HepG2 (cell line): ENCODE data around the gene CTDSPL2. TPM values are rescaled to one million over a fixed set of nuclear protein-coding genes. Genes with fewer than 3 reads are reported as not detected.
A peak's percentile ranks its signal among the peaks of the same experiment; 100 is the strongest.

Source experiments
- ARHGAP35 ChIP-seq: sonication (generic); formaldehyde crosslinking; IDR thresholded peaks from 2 replicates; pipeline ENCODE4 v1.9.0; 2022; ENCODE audit warnings: mild to moderate bottlenecking, inconsistent platforms, moderate library complexity, missing genetic modification reagents, borderline replicate concordance
- BCL6 ChIP-seq: IDR thresholded peaks from 2 replicates; pipeline ENCODE4 v1.6.1; 2016; ENCODE audit warnings: missing genetic modification reagents, missing compliant biosample characterization
- BORCS8-MEF2B ChIP-seq: sonication (generic); formaldehyde crosslinking; IDR thresholded peaks from 2 replicates; pipeline ENCODE4 v1.8.0; 2022; ENCODE audit warnings: mild to moderate bottlenecking, missing genetic modification reagents
- HDAC1 ChIP-seq: sonication (generic); formaldehyde crosslinking; IDR thresholded peaks from 2 replicates; pipeline ENCODE4 v1.5.1; 2020; ENCODE audit warnings: mild to moderate bottlenecking, missing genetic modification reagents
- HOXA9 ChIP-seq: sonication (generic); formaldehyde crosslinking; IDR thresholded peaks from 2 replicates; pipeline ENCODE4 v1.8.1; 2022; ENCODE audit warnings: missing genetic modification reagents, mild to moderate bottlenecking, moderate library complexity, borderline replicate concordance
- KAT8 ChIP-seq: IDR thresholded peaks from 2 replicates; pipeline ENCODE4 v1.6.1; 2016; ENCODE audit warnings: missing genetic modification reagents, missing compliant biosample characterization
- MIER3 ChIP-seq: IDR thresholded peaks from 2 replicates; pipeline ENCODE4 v1.6.1; 2016; ENCODE audit warnings: missing compliant biosample characterization, borderline replicate concordance
- NCOA1 ChIP-seq: sonication (generic); formaldehyde crosslinking; IDR thresholded peaks from 2 replicates; pipeline ENCODE4 v1.9.0; 2021; ENCODE audit warnings: missing genetic modification reagents
- PPARG ChIP-seq: conservative IDR thresholded peaks from 2 replicates; pipeline ENCODE4 v1.6.1; 2016; ENCODE audit warnings: missing biosample characterization, missing genetic modification reagents
- SALL1 ChIP-seq: sonication (generic); formaldehyde crosslinking; IDR thresholded peaks from 2 replicates; pipeline ENCODE4 v1.8.0; 2022; ENCODE audit warnings: mild to moderate bottlenecking, missing genetic modification reagents
- SPEN ChIP-seq: sonication (generic); formaldehyde crosslinking; IDR thresholded peaks from 2 replicates; pipeline ENCODE4 v1.5.1; 2020; ENCODE audit warnings: low read depth, mild to moderate bottlenecking, missing genetic modification reagents
- SRY ChIP-seq: sonication (generic); formaldehyde crosslinking; IDR thresholded peaks from 2 replicates; pipeline ENCODE4 v1.8.0; 2022; ENCODE audit warnings: mild to moderate bottlenecking, missing genetic modification reagents
- STAT5B ChIP-seq: sonication (generic); formaldehyde crosslinking; IDR thresholded peaks from 2 replicates; pipeline ENCODE4 v1.4.0; 2020; ENCODE audit warnings: missing genetic modification reagents
- THAP7 ChIP-seq: sonication (generic); formaldehyde crosslinking; IDR thresholded peaks from 2 replicates; pipeline ENCODE4 v1.8.1; 2023; ENCODE audit warnings: mild to moderate bottlenecking, missing genetic modification reagents
- ZMYM4 ChIP-seq: sonication (generic); formaldehyde crosslinking; IDR thresholded peaks from 2 replicates; pipeline ENCODE4 v1.8.1; 2023; ENCODE audit warnings: mild to moderate bottlenecking, missing genetic modification reagents
- ZNF264 ChIP-seq: sonication (generic); formaldehyde crosslinking; IDR thresholded peaks from 2 replicates; pipeline ENCODE4 v1.4.0; 2020; ENCODE audit warnings: missing genetic modification reagents
- ZNF276 ChIP-seq: sonication (generic); formaldehyde crosslinking; IDR thresholded peaks from 2 replicates; pipeline ENCODE4 v1.4.0; 2020; ENCODE audit warnings: mild to moderate bottlenecking, low read depth, missing genetic modification reagents
- ZNF30 ChIP-seq: sonication (generic); formaldehyde crosslinking; IDR thresholded peaks from 2 replicates; pipeline ENCODE4 v1.5.0; 2020; ENCODE audit warnings: mild to moderate bottlenecking, missing genetic modification reagents
- ZNF317 ChIP-seq: sonication (generic); formaldehyde crosslinking; IDR thresholded peaks from 2 replicates; pipeline ENCODE4 v1.5.0; 2020; ENCODE audit warnings: mild to moderate bottlenecking, missing genetic modification reagents
- polyA plus RNA-seq, 8 experiments: library from polyadenylated mRNA; depleted of rRNA in 3 of 8; stranded (reverse) in 7 of 8; unstranded in 1 of 8; fragments of >200 nt; fragmentation: Illumina TruSeq in 4 of 8; extraction: Trizol in 4 of 8; gene quantifications; 2 replicates each; pipeline versions ENCODE4 v1.2.1 to v1.2.3, GENCODE V29; 2011 to 2016; ENCODE audit warnings: low read depth in 4 of 8, missing spikeins in 1 of 8, mixed read lengths in 1 of 8; ENCODE audit not compliant: insufficient read depth in 1 of 8
- total RNA-seq, 5 experiments: library from RNA; depleted of rRNA; stranded (reverse); fragments of >200 nt; fragmentation: Illumina TruSeq; extraction: Trizol; gene quantifications; 2 replicates each; pipeline ENCODE4 v1.2.3, GENCODE V29; 2016; ENCODE audit warnings: low read depth in 1 of 5
- TF ChIP-seq, protein P1 (sequence below): sonication (generic); formaldehyde crosslinking; IDR thresholded peaks from 2 replicates; pipeline ENCODE4 v1.4.0; 2020; ENCODE audit warnings: missing genetic modification reagents, mild to moderate bottlenecking, borderline replicate concordance
- TF ChIP-seq, protein P2 (sequence below): sonication (generic); formaldehyde crosslinking; IDR thresholded peaks from 2 replicates; pipeline ENCODE4 v1.8.0; 2022; ENCODE audit warnings: mild to moderate bottlenecking, missing genetic modification reagents, moderate library complexity
- TF ChIP-seq, protein P3 (sequence below): sonication (generic); formaldehyde crosslinking; IDR thresholded peaks from 2 replicates; pipeline ENCODE4 v1.4.0; 2020; ENCODE audit warnings: missing genetic modification reagents, mild to moderate bottlenecking, borderline replicate concordance

CTDSPL2 gene
- total and polyA plus RNA-seq, 2 of the 13 experiments (the other 11 are each of a cell fraction or from before 2014, with no cell fraction given), result 37.4 to 56.2 TPM

DNA sequence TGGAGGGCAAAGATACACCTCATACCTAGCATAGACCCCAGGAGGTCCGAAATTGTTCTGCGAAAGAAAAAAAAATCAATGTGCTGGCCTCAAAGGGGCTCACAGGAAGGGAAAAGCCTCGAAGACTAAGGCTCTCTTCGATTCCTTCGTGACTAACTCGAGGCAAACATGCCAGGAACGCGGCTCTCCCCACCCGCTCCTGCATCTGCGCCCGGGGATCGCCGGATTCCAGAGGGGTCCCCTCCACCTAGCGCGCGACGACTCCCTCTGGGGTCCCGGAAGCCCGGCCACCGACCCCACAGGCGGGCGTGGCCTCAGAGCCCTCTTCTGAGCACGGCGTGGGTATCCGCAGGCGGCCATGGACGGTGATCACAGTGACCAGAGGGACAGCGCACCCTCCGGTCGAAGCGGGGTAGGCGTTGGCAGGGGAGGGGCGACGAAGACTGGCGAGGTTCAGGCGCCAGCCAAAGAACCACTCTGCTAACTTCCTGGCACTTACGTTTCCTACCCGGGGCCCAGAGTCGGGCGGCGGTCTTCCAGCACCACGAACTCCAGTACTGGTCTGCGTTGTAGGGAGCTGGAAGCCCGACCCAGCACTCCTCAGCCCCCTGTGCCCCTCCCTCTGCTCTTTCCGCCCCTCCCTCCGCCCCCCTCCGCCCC, 109.0 kb downstream of the CTDSPL2 start (continued):
- TF ChIP-seq, protein P1, sequence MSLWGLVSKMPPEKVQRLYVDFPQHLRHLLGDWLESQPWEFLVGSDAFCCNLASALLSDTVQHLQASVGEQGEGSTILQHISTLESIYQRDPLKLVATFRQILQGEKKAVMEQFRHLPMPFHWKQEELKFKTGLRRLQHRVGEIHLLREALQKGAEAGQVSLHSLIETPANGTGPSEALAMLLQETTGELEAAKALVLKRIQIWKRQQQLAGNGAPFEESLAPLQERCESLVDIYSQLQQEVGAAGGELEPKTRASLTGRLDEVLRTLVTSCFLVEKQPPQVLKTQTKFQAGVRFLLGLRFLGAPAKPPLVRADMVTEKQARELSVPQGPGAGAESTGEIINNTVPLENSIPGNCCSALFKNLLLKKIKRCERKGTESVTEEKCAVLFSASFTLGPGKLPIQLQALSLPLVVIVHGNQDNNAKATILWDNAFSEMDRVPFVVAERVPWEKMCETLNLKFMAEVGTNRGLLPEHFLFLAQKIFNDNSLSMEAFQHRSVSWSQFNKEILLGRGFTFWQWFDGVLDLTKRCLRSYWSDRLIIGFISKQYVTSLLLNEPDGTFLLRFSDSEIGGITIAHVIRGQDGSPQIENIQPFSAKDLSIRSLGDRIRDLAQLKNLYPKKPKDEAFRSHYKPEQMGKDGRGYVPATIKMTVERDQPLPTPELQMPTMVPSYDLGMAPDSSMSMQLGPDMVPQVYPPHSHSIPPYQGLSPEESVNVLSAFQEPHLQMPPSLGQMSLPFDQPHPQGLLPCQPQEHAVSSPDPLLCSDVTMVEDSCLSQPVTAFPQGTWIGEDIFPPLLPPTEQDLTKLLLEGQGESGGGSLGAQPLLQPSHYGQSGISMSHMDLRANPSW (CRISPR knock-in tag), result no peak
- TF ChIP-seq HOXA9 (0 out of 2 replicates have a peak, but pooled peaks have one; percentile 28), ZNF264 (CRISPR knock-in tag) (0 out of 2 replicates have a peak, but pooled peaks have one; percentile 33), ZNF317 (CRISPR knock-in tag) (peak; percentile 40; the same call in 1 of the 2 replicates), ARHGAP35 (CRISPR knock-in tag) (0 out of 2 replicates have a peak, but pooled peaks have one; percentile 79), STAT5B (CRISPR knock-in tag) (no peak), SALL1 (peak; percentile 16; the same call in 1 of the 2 replicates), KAT8 (CRISPR knock-in tag) (no peak; the same call in 1 of the 2 replicates), HDAC1 (CRISPR knock-in tag) (0 out of 2 replicates have a peak, but pooled peaks have one; percentile 46), ZNF276 (0 out of 2 replicates have a peak, but pooled peaks have one; percentile 19), PPARG (CRISPR knock-in tag) (peak; percentile 37; the same call in 1 of the 2 replicates), ZNF30 (CRISPR knock-in tag) (no peak), THAP7 (CRISPR knock-in tag) (peak; percentile 70; the same call in 1 of the 2 replicates), BORCS8-MEF2B (CRISPR knock-in tag) (peak; percentile 73), ZMYM4 (CRISPR knock-in tag) (peak; percentile 47), MIER3 (CRISPR knock-in tag) (peak; percentile 36; the same call in 1 of the 2 replicates), SPEN (CRISPR knock-in tag) (no peak), NCOA1 (no peak), SRY (CRISPR knock-in tag) (peak; percentile 85), BCL6 (0 out of 2 replicates have a peak, but pooled peaks have one; percentile 48)
- TF ChIP-seq, protein P2, sequence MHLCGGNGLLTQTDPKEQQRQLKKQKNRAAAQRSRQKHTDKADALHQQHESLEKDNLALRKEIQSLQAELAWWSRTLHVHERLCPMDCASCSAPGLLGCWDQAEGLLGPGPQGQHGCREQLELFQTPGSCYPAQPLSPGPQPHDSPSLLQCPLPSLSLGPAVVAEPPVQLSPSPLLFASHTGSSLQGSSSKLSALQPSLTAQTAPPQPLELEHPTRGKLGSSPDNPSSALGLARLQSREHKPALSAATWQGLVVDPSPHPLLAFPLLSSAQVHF, result peak; percentile 49; the same call in 1 of the 2 replicates
- TF ChIP-seq, protein P3, sequence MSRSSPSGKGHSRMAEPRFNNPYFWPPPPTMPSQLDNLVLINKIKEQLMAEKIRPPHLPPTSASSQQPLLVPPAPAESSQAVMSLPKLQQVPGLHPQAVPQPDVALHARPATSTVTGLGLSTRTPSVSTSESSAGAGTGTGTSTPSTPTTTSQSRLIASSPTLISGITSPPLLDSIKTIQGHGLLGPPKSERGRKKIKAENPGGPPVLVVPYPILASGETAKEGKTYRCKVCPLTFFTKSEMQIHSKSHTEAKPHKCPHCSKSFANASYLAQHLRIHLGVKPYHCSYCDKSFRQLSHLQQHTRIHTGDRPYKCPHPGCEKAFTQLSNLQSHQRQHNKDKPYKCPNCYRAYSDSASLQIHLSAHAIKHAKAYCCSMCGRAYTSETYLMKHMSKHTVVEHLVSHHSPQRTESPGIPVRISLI (CRISPR knock-in tag), result peak; percentile 53; the same call in 1 of the 2 replicates
